COLO668 (cell line): ENCODE data around the gene UBE3B.

ENCODE experiments used
- DNase-seq: peaks from one replicate; lab custom pipeline; 2025; ENCODE audit not compliant: unreplicated experiment; lab: John Stamatoyannopoulos, UW

UBE3B gene

GRCh38 chr12:109567967-109568366 is 90.5 kb downstream of the UBE3B start:
- DNase-seq: no peak

DNA sequence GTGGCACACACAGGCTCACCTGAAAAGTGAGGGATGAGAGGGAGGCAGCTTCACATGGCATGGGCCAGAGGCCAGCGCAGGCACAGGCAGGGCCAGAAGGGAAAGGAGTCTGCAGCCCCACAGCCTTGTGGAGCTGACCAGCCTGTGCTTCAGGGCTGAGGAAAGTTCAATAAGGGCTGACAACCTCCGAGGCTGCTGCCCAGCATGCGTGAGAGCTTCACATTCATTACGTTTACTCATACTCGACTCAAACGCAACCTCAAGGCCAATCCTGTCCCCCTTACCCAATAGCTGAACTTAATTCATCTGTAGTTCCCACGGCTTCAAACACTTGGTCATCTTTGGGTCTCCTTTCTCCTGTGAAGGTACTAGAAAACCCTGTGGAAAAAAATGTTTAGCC is 91.1 kb downstream of the UBE3B start:
- DNase-seq: no peak

DNA sequence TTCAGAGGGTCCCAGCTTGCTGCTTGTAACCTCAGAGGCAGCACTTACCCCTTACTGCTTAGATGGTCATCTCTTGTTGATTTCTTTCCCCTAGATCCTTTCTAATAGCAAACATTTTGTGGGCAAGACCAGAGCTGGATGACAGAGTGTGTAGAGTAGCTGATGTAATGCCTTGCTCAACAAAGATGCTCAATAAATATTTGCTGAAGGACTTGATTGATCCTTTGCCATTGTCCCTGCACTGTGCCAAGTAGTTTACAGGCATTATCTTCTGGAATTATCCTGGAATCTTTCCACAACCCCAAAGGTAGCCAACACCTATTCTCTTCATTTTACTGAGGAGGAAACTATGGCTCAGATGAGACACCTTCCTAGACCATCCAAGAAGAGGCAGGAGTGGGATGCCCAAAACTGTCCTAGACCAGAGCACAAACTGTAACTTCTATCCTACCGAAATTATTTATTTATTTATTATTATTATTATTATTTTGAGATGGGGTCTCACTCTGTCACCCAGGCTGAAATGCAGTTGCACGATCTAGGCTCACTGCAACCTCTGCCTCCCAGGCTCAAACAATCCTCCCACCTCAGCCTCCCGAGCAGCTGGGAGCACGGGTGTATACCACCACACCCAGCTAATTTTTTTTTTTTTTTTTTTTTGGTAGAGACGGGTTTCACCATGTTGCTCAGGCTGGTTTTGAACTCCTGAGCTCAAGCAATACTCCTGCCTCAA is 94.5 kb downstream of the UBE3B start:
- no peak for DNase-seq

GRCh38 chr12:109572506-109572845 is 95.0 kb downstream of the UBE3B start:
- no peak for DNase-seq

GRCh38 chr12:109573029-109573913 is 95.8 kb downstream of the UBE3B start, which contains the start of the genes MMAB and MVK:
TSS of gene MMAB (minus strand) at chr12:109573504. CDS start at chr12:109573480, 24 bp downstream.
TSS of gene MVK (plus strand) at chr12:109573794. CDS start at chr12:109574823, 1,029 bp downstream.
- peak; percentile 99 for DNase-seq

DNA sequence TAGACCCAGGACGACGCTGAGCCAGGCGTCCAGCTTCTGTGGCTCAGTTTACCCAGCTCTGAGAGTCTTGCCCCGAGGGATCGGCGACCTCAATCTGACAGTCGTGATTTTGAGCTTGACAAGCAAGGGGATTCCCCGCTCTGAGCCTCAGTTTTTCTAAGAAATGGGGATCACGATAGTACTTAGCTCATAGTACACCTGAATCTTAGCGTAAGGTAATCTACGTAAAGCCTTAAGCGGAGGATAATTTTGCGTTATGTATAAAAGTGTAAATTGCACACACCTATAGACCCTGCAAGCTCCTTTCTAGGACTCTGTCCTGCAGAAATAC is 96.4 kb downstream of the UBE3B start:
- no peak for DNase-seq

DNA sequence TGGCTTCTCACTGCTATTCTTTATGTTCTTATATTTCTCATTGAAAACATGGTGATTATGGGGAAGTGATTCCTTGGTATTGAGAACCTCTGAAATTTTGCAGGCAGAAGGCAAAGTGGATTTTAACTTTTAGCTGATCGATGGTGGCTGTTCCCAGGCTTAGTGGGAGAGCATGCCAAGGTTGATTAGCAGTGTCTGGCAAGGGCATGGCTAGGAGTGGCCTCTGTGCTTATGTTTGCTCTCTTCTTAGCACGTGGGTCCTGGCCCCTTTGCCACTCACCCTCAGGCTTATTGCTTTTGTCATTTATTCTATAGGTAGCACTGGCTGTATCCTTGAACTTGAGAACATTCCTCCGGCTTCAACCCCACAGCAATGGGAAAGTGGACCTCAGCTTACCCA is 98.2 kb downstream of the UBE3B start:
- no peak for DNase-seq

DNA sequence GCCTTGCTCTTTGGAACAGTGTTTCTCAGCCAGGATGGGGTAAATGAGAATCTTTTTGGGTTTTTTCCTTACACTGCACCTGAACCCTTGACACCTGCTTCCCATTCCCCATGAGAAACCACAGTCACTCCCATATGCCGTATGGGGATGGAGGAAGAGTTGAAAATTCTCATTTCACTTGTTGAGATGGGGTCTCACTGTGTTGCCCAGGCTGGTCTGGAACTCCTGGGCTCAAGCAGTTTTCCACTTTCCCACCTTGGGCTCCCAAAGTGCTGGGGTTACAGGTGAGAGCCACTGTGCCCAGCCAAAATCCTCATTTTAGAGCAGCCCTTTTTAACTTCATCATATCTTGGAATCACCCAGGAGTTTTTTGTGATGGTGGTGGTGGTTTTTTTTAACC is 99.9 kb downstream of the UBE3B start:
- DNase-seq: no peak

DNA sequence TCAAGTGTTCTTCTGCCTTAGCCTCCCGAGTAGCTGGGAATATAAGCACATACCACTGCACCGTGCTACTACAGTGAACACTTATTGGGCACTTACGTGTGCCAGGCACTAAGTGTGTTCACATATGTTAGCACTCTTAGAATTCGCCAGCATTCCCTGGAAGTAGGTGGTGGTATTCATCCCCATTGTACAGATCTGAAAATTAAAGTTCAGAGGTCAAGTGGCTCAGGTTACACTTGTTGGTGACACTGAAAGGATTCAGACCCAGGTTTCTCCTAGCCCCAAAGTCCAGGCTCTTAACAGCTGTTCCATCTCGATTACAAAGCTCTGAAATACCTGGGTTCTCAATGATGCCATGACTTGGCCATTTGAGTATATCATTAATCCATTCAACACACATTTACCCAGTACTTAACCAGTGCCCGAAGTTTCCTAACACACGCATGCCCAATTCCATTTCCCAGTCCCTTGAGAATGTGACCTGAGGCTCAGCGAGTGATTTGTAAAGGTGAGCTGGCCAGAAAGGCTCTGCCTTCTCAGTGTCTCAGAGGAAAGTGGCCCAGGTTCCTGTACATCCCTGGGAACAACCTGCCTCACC is 101.0 kb downstream of the UBE3B start:
- DNase-seq: no peak

- DNase-seq: no peak
Measured at GRCh38 chr12:109579639-109580038, 102.2 kb downstream of the UBE3B start.

GRCh38 chr12:109580272-109580671 is 102.8 kb downstream of the UBE3B start:
- no peak for DNase-seq

GRCh38 chr12:109580684-109581333 is 103.4 kb downstream of the UBE3B start:
- DNase-seq: no peak

- DNase-seq: no peak
Measured at GRCh38 chr12:109581334-109581691, 103.9 kb downstream of the UBE3B start.

DNA sequence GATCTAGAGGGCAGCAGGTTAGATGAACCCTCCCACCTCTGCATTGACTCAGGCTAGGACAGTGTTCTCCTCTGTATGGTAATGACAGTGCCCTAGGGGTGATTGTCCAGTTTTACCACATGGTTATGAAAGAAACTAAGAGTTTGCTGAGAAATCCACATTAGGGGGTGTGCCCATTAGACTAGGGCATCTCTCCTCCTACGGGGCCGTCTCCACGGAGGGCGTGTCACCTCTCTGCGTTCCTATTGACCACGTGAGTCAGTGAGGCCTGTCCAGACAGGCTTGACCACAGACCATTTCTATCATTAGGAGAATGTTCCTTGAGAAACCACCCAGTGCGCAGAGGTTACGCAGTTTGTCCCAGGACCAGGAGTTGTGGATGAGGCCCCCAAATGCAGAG is 104.4 kb downstream of the UBE3B start:
- no peak for DNase-seq

GRCh38 chr12:109582636-109583035 is 105.2 kb downstream of the UBE3B start:
- peak; percentile 56 for DNase-seq

GRCh38 chr12:109583733-109584132 is 106.3 kb downstream of the UBE3B start:
- DNase-seq: no peak
